IPS-11a (cell line): ENCODE measurements around the gene ELMO1.

Source experiments
- H3K4me3 ChIP-seq: one replicate; pipeline ENCODE4 v1.5.1; 2013; ENCODE audit warnings: low read depth, low read length, control low read depth

Gene ELMO1, protein sequence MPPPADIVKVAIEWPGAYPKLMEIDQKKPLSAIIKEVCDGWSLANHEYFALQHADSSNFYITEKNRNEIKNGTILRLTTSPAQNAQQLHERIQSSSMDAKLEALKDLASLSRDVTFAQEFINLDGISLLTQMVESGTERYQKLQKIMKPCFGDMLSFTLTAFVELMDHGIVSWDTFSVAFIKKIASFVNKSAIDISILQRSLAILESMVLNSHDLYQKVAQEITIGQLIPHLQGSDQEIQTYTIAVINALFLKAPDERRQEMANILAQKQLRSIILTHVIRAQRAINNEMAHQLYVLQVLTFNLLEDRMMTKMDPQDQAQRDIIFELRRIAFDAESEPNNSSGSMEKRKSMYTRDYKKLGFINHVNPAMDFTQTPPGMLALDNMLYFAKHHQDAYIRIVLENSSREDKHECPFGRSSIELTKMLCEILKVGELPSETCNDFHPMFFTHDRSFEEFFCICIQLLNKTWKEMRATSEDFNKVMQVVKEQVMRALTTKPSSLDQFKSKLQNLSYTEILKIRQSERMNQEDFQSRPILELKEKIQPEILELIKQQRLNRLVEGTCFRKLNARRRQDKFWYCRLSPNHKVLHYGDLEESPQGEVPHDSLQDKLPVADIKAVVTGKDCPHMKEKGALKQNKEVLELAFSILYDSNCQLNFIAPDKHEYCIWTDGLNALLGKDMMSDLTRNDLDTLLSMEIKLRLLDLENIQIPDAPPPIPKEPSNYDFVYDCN

DNA sequence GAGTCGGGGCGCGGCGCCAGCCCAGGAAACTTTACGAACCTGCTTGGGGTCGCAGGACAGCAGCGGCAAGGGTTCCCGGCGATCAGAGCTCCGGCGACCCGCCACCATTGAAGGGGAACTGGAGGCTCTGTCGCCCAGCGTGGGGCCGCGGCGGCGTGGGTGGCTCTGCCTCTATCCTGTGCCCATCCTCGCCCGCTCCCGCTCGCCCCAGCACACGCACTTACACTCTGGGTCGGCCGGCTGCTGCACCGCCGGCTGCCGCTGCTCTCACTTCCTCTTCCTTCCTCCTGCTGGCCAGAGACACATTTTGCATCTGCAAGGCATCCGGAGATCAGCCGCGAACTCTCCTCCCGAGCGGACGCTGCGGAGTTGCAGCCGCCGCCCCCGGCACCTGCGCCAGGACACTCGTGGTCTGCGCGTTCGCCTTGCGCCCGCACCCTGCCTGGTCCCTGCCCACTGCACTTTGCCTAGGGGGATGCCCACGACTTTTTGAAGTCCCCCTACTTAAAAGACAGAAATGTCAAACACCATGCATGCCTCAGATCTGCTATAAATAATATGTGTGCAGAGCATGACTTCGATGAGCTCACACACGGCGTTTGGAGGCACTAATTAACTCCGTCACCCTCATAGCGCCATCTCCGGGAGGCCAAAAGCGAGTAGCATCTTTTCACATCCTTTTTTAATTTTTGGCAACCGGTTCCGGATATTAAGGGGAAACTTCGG, at the start of gene ELMO1:
Gene ELMO1, minus strand, starts transcription at position 229 of the 726 bp plus-strand sequence. CDS start 106,174 bp downstream, outside the sequence.
- peak within 1 kb of the TSS; percentile 69 for H3K4me3 ChIP-seq

DNA sequence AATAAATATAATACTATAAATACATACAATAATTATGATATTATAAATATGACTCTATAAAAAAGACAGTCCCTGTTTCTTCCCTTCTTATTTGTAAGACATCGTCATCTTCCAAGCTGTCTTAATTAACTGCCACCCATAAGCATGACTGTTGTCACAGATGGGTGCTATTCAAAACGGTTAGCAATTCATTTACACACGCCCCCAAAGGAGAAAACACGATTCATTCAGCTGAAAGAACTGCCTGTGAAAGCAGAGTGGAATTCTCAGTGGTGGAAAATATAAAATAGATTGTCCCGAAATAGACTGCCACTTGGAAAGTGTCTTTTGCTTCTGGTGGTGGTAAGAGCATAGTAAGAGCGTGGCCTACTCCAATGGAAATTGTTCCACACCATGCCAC, 48.9 kb upstream of the ELMO1 start:
- no peak overlapping the region for H3K4me3 ChIP-seq

DNA sequence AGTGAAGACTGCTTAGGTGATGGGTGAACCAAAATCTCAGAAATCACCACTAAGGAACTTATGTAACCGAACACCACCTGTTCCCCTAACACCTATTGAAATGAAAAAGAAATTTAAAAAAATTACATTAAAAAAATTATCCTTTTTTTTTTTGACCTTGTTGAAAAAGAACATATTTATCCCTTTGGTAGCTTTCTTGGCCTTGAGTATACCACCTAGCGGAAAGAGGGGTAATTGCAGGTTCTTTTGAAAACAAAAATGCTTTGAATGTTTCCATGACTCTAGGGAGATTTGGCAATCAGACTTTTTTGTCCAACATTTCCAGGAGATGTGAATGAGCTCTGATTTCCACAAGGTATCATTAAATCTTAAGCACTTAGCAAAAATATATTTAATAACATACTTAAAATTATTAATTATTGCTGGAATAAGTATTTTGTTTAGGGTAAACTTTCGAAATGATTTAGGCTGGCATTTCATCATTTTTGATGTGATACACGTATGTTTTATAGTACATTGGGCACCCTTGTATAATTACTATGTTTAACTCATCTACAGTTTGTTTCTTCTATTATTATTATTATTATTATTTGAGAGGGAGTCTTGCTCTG, 47.0 kb upstream of the ELMO1 start:
- no peak overlapping the region for H3K4me3 ChIP-seq

DNA sequence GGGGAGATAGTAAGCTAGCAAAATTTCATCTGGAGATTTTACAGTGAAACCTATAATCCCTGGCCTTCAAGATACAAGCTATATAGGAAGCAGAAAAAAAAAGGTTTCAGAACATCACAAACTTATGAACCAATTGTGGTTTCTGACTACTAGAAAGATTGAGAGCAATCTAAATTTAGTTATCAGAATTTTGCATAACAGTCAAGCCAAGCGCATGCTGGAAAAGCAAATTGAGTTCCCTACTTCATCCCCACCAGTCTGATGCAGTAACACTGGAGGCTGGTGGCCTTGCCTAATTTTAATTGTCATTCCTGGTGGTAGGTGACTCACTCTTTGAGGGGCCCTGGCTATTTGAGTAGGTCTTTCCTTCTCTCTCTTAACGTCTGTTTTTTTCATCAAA, 46.3 kb upstream of the ELMO1 start:
- H3K4me3 ChIP-seq, result no peak overlapping the region

DNA sequence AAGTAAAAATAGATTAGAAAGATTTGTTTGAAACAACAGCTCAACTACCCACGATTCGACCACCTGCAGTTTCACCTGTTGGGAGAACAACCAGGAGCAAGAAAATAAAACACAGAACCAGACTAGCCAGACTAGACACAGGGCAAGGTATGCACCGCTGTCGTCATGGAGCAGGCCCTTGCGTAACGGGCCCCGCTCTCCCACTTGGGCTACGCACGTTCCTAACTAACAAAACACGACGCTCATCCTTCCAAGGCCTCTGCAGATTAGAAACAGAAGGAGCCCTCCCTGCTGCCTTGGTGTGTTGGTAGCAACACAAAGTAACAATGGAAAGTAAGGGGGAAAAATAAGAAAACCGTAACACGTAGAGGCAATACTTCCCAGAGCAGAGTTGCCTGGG, 45.1 kb upstream of the ELMO1 start:
- peak overlapping the region; percentile 10 for H3K4me3 ChIP-seq

DNA sequence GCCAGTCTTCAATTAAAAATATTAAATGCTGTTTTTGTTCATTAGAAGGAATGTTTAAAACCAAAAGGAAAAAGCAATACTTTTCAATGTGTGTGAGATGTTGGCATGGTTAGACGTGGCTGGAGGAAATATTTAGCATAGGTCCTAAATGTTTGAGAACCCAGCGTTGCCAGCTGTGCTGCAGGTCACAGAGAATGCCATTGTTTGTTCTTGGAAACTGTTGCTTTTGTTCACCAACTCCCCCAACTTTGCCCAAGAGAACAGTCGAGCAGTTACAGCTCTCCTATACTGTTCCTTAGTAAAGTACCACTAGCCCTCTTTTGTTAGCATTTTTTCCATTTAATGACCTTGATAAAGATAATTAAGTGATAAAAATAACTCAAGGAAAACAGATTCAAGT, 44.5 kb upstream of the ELMO1 start:
- peak overlapping the region; percentile 4 for H3K4me3 ChIP-seq

DNA sequence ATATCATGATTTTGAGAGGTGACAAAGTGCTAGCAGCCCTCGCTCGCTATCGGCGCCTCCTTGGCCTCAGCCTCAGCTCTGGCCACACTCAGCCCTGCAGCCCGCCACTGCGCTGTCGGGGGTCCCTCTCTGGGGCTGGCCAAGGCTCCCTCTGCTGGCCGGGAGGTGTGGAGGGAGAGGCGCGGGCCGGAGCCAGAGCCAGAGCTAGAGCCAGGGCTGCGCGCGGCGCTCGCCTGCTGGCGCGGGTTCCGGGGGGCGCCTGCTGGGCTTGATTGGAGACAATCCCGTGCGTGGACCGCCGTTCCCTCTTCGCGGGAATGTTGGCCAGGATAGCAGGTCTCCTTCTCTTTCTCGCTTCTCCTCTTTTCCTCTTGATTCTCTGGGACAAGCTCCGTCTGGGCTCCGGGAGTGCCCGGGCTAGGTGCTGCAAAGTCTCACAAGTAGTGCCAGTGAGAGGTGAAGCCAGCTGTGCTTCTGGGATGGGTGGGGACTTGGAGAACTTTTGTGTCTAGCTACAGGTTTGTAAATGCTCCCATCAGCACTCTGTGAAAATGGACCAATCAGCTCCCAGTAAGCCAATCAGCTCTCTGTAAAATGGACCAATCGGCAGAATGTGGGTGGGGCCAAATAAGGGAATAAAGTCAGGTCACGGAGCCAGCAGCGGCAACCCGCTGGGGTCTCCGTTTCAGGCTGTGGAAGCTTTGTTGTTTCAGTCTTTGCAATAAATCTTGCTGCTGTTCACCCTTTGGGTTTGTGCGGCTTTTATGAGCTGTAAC, 43.4 kb upstream of the ELMO1 start:
- no peak overlapping the region for H3K4me3 ChIP-seq

DNA sequence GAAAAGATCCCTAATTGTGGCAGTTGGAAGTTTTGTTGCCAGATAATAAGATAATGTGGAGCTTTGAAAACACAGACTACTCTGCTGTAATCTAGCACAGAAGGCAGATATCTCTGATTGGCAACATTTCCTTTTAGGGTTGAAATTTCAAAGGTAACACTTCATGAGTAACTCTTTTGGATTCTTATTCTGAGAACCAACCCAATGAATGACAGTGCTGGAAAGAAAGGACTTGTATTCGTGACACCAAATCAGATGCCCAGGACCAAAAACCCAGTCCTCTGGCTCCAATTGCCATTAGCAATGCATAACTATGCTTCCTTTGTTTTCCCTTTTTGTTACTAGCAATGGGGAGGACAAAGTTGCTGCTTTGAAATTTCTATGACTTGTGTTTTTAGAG, 41.0 kb upstream of the ELMO1 start:
- no peak overlapping the region for H3K4me3 ChIP-seq

DNA sequence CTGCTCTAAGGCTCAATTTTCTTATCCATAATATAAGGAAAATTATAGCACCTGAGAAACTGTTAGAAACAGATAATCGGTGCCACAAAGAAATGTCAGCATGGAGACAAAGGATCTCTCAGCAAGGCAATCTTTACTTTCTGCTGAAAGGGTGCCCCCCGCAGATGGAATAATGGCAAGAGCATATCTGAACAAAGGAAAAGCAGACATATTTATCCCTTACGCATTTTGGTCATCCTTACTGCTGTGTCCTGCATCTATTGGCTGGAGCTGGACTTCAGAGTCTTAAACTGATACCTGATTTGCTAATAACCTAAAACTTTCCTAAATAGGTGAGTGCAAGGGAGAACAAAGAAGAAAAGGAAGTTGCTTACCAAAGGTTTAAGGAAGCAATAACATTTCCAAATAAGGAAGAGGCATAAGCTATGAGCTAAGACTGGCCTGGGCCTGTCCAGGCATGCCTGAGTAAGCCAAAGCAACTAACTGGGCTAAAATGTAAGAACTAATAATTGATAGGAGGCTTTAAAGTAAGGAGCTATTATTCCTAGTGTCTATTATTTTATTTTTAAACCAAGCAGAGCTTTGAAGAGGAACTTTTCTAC, 39.6 kb upstream of the ELMO1 start:
- H3K4me3 ChIP-seq, result no peak overlapping the region

DNA sequence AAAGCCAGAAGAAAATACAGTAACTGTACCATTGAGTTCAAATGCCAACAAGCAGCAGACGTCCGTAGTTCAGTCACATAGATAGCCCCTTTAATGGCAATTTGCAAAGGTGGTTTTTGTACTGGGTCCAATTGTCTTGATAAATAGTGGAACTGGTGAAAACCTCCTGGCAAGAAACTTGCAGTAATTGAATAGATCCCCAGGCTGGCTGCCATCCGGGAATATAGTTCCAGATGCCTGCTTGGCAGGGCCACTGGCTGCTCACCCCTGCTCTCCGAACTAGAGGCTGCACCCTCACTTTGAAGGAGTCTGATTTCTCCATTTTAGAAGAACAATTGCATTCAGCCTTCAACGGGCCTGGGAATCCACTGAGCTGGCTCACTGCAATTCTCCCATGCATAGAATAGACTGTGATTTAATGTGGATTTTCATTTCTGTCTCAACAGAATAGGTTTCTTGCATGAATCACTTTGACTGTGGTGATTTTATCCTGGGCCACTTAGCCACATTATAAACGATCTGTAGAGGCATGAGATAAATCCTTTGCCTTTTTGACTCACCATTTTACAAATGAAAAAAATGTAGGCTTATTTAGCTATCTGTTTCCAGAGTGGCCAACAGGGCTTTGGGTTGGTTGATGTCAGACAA, 35.9 kb upstream of the ELMO1 start:
- H3K4me3 ChIP-seq, result no peak overlapping the region

DNA sequence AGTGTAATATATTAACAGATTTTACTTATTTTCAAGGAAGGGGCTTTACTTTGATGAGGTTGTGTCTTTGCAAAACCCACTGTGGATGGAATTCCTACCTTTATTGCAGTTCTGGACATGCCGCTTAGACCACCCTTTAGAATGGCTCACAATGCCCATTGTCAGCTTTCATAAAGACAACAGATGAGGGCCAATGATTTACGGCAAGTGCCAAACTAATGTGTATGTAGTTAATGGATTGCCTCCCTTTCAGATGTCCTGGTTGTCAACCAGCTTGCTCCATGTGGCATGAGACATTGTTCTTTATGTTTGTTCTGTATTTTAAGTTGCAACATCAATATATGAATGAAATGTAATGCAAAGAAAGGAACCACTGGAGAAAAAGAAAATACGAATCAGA, 35.0 kb upstream of the ELMO1 start:
- no peak overlapping the region for H3K4me3 ChIP-seq

DNA sequence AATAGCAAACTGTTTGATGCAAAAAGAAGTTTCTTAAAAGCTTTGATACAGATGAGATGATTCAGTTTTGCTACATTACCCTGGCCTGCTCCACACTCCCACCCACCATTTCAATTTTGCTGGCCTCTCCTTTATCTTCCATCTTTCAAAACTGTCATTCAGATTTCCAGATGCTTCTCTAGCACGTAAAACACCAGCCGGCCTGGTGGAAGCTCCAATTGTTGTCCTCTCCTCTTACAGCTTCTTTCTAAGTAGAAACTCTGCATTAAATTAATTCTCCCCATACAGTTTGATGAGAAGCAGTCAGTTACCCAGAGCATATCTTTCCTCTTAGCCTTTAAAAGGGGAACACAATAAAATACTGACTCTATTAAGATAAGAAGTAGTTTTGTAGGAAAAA, 34.3 kb upstream of the ELMO1 start:
- no peak overlapping the region for H3K4me3 ChIP-seq

DNA sequence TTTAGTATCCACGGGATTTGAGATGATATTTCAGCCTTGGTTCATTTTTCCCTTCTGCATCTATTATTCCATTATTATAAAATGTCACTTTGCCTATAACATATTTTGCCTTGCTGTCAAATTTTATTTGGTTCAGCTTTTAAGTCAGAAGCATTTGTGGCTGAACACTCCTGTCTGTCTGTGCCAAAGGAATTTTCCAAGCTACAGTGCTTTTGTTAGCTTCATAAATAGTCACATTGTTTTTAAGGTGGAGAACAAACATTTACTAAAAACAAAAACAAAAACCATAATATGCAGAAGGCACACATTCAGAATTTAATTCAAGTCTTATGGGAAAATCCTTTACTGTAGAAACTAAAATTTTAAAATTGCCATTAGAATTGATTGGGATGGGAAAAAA, 33.8 kb upstream of the ELMO1 start:
- H3K4me3 ChIP-seq, result no peak overlapping the region

DNA sequence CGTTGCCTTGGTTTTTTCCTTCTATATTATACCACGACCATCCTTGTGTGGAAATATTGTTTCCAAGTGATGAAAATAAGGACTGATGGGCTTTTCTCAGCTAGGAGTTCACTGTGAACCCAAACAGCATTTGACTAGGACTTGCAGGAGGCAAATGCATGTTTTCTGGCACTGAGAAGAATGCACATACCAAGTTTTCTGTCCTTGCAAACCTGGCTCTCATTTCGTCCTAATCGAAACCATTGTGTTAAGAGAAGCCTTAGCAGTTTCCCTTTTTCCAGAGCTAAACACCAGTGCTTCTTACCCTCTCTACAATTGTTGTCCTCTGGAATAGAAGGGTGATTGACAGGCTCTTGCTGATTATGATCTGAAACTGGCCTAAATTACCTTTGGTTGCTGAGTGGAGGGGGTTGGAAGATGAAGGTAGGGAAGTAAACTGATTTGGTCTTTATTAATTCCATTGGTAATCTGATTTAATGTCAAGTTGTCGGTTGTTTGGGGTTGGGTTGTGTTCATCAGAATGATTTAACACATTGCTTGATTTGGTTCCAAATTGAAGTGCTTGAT, 33.1 kb upstream of the ELMO1 start:
- H3K4me3 ChIP-seq, result no peak overlapping the region

DNA sequence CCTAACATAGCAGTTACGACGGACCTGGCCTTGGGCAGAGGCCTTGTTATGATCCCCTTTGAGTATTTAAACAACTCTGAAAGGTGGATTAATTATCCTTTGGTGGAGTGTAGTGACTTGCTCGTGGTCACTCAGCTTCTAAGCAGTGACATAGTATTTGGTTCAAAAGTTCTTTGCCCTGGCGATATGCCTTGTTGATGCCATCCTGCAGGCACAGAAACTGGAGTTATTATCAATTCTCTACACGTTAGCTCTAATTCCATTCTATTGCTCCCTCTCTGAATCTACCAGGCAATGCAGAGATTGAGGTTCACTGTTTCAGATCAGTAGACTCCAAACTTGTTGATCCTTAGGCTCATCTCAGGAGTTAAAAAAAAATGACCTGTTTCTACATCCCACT, 32.5 kb upstream of the ELMO1 start:
- no peak overlapping the region for H3K4me3 ChIP-seq

DNA sequence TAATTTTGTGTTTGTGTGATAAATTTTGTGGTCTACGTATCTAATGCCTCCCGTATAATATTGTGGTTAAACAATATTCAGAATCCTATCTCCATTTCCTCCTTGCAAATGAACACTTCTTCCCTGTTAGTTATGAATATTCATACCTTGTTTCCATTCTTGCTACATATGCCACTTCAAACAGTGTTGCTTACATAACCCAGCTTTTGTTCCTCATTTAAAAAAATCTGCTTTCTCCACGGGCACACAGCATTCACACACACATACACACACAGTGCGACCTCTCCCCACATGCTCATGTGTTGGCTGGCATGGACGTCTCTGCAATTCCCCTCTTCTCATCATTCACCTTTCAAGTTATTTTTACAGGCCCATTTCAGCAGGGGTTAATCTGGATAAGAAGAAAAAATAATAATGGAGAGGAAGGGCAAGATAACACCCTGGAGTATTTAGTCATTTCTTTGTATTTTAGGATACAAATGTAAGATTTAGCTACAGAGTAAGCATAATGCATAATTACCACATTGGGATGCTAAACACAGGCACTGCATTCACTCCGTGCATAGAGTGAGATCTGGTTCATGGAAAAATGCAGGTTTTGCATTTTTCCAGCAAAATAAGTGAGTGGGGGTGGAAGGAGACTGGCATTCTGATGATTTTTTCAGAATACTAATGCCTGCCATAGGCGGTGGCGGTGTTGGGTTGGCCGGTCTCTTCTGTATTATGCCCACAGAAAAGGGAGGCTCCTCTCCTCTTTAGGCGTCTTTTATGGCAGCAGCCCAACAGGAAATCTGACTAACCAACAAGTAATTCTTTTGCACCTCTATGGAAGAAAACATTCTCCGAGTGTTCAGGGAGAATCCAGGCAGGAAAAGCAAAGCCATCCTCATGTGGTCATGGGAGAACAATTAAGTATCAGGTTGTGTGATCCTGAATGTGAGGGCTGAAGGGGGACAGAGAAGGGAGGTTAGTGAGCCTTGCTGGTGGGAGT, 31.7 kb upstream of the ELMO1 start:
- H3K4me3 ChIP-seq, result no peak overlapping the region

DNA sequence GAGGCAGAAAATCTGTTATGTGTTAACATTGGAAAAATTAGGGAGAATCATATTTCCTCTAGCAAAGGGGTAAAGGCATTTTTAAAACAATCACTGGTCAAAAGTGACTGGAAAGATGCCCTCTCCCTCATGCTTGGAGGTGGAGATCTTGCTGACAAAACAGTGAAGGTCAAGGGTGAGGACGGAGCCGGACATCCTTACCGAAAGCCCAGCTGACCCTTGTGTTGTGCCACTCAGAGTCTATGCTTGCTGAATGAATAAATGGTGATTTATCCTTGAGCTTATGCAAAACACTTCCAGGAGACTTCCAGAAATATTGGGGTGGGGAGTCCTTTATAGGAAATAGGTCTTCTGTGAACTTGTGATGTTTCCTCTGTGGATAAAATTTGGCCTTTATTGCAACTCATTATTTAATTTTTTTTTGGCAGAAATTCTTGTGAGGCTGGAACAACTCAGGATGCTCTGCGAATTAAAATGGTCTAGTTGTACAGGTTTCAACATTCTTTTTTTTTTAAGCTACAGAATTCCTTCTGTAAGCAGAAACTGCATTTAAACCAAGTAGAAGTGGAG, 28.3 kb upstream of the ELMO1 start:
- H3K4me3 ChIP-seq, result no peak overlapping the region

DNA sequence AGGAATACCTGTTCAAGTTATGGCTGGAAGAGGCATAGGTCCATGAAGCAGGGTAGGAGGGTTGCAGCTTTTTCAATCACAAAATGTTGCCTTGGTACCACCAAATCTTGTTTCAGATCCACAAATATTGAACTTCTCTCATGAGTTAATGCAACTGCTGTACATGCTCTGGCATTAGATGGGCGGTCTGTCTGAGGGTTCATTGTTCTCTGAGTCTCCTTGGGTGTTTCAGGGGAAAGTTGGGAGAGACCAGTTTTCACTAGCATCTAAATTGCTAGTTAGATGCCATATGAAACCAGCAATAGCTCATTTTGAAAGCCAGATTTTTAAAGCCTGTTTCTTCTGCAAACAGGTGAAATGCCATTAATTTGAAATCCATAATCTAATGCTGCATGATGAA, 27.8 kb upstream of the ELMO1 start:
- H3K4me3 ChIP-seq, result no peak overlapping the region
